ENCODE data around the gene SLCO4A1.

Gene SLCO4A1

DNA sequence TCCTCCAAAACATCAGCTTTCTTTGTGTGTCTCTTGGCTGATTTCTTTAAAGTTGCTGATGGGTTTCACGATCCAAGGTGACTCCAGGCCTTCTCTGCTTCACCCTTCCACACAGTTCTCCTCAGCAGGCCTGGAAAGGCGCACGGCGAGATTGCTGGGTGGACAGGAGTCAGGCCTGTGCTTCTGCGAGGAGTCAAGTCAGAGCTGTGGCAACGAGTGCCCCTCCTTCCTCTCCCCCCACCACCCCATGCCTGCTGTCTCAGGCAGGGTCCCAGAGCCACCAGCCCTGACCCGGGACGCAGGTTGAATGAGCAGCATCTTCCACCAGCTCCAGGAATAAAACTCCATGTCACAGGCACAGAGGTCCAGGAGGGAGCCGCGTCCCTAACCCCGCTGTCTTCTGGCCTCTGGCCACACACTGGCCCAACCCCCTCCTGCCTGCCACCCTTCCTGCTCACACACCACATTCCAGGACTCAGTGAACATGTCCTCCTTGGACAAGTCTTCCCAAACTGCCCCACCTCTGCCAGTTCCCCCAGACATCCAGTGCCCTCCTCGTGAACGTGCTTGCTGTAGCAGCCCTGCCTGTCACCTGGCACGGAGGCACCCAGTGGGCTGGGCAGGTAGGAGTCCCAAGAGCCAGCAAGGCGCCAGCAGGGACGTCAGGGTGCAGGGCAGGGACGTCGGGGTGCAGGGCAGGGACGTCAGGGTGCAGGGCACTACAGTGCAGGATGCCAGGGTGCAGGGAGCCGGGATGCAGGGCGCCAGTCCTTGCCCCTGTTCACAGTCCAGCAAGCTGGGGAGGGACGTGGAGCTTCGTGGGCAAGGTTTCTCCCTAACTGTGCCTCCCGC lies 59.1 kb downstream of the SLCO4A1 start:
- DNase-seq (ENCODE audit: low spot score) = no peak

GRCh38 chr20:62702013-62702300 lies 59.7 kb downstream of the SLCO4A1 start:
- no peak for DNase-seq (ENCODE audit: low spot score)

GRCh38 chr20:62702895-62703852 lies 60.9 kb downstream of the SLCO4A1 start:
- DNase-seq (ENCODE audit: low spot score) = no peak

DNA sequence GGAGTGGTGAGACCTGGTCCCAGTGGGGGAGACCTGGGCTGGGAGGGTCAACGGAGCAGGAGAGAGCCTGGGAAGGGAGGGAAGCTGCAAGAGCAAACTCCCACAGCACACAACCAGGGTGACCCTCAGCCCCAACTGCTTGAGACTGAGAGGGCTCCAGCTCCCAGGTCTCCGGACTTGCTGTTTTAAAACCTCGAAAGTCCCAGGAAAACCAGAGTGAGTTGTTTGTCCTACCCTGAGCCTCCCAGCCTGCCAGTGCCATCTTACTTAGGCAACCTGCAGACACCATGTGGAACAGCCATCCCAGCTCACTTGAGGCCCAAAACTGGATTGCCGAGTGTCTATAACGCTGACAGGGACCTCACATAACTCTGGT lies 61.5 kb downstream of the SLCO4A1 start:
- no peak for DNase-seq (ENCODE audit: low spot score)

DNA sequence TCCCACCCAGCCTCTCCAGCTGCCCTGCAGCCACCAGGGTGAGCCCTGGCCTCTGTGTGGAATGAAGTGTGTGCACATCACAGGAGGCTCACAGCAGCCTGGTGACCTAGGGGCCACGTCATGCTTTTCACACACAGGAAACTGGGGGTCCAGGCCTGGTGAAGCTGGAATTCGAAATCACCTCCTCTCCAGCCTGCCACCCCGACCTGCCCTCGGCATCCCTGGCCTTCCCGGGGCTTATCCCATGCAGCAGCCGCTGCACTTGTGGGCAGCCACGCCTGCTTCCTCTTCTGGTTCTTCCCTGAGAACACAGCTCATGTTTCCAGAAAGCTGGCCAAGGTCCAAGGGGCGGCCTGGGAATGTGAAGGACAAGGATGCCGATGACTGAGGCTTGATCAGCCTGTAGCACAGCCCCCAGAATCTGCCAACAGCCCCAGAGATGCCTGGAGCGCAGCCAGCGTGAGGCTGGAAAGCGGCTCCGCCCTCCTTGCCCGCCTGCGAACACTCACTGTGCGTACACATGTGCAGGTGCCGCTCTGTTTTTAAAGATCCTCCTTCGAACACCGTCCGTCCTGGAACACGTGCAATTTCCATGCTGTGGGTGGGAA lies 62.1 kb downstream of the SLCO4A1 start:
- no peak for DNase-seq (ENCODE audit: low spot score)

GRCh38 chr20:62705627-62706026 lies 63.3 kb downstream of the SLCO4A1 start:
- DNase-seq (ENCODE audit: low spot score) = no peak

GRCh38 chr20:62706344-62706743 lies 64.0 kb downstream of the SLCO4A1 start:
- DNase-seq (ENCODE audit: low spot score) = no peak

GRCh38 chr20:62706857-62707256 lies 64.6 kb downstream of the SLCO4A1 start:
- no peak for DNase-seq (ENCODE audit: low spot score)

DNA sequence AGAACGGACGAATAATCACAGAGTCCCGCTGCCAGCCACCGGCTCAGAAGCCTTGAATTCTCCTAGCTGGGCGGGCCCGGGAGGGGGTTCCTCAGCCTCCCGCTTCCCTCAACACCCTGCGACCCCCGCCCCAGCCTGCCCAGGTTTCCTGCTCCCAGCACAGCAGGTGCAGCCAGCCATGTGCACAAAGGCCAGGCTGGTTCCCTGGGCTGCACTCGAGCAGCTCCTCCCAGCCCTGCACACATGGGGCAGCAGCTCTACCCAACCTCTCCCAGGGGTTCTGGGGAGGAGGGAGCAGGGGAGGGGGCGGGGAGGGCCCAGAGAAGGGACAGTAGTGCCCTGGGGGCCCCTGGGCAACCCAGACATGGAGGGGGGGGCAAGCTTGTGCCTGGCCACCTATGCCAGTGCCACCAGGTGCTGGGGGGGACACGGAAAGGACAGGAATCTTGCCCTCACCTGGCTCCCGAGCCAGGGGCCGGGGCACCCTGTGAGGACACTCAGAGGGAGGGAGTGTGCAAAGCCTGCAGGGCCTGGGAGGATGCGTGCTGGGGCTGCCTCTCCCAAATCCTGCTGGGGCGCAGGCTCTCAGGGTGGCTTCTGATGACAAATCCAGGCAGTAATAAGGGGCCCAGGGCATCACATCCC lies 65.1 kb downstream of the SLCO4A1 start:
- no peak for DNase-seq (ENCODE audit: low spot score)

DNA sequence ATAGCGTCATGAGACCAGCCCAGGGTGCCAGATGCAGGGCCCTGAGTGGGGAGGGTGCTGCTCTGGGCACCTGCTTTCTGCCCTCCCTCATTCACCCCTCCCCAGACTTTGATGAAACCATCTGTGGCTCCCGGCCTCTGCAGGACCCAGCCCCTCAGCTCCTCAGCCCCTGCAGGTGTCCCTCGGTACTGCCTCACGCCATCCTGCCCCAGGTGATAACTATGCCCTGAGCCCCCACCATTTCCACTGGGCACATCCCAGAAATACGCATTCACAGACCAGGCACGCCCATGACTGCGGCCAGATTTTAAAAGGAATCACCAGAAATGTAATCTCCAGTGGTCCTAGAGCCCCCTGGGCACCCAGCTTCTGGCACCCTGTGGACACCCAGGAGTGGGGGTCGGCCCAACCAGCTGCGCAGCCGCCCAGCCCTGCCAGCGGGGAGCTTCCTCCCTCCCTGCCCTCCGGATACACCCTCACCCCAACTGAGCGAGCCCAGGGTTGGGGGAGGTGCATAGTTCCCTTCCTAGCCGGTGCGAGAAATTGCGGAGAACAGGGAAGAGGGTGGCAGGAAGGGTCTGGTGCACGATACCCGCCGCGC lies 65.7 kb downstream of the SLCO4A1 start:
- no peak for DNase-seq (ENCODE audit: low spot score)

DNA sequence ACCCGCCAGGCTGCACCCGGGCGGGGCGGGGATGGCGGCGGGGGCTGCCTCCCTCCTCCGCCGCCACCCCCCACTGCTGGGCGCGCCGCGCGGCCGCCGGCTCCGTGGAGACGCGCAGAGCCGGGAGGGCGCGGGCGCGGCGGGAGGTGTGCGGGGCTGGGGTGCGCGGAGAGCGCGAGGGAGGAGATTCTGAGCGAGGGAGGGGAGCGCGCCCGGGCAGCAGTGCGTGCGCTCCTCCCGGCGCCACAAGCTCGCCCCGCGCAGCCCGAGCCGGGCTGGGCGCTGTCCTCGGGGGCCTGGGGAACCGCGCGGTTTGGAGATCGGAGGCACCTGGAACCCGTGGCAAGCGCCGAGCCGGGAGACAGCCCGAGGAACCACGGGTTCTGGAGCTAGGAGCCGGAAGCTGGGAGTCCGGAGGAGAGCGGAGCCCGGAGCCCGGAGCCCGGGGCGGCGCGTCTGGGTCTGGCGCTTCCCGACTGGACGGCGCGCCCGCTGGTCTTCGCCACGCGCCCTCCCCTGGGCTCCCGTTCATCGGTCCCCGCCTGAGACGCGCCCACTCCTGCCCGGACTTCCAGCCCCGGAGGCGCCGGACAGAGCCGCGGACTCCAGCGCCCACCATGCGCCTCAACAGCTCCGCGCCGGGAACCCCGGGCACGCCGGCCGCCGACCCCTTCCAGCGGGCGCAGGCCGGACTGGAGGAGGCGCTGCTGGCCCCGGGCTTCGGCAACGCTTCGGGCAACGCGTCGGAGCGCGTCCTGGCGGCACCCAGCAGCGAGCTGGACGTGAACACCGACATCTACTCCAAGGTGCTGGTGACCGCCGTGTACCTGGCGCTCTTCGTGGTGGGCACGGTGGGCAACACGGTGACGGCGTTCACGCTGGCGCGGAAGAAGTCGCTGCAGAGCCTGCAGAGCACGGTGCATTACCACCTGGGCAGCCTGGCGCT lies 66.6 kb downstream of the SLCO4A1 start, which contains the start of gene NTSR1:
Gene NTSR1, plus strand, starts transcription at position 246 of the 946 bp plus-strand sequence. Its CDS starts 372 bp downstream, at position 618.
- no peak for DNase-seq (ENCODE audit: low spot score)

DNA sequence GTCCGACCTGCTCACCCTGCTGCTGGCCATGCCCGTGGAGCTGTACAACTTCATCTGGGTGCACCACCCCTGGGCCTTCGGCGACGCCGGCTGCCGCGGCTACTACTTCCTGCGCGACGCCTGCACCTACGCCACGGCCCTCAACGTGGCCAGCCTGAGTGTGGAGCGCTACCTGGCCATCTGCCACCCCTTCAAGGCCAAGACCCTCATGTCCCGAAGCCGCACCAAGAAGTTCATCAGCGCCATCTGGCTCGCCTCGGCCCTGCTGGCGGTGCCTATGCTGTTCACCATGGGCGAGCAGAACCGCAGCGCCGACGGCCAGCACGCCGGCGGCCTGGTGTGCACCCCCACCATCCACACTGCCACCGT lies 67.2 kb downstream of the SLCO4A1 start:
- DNase-seq (ENCODE audit: low spot score) = no peak

- no peak for DNase-seq (ENCODE audit: low spot score)
Observed at GRCh38 chr20:62710221-62710885, 68.0 kb downstream of the SLCO4A1 start.

DNA sequence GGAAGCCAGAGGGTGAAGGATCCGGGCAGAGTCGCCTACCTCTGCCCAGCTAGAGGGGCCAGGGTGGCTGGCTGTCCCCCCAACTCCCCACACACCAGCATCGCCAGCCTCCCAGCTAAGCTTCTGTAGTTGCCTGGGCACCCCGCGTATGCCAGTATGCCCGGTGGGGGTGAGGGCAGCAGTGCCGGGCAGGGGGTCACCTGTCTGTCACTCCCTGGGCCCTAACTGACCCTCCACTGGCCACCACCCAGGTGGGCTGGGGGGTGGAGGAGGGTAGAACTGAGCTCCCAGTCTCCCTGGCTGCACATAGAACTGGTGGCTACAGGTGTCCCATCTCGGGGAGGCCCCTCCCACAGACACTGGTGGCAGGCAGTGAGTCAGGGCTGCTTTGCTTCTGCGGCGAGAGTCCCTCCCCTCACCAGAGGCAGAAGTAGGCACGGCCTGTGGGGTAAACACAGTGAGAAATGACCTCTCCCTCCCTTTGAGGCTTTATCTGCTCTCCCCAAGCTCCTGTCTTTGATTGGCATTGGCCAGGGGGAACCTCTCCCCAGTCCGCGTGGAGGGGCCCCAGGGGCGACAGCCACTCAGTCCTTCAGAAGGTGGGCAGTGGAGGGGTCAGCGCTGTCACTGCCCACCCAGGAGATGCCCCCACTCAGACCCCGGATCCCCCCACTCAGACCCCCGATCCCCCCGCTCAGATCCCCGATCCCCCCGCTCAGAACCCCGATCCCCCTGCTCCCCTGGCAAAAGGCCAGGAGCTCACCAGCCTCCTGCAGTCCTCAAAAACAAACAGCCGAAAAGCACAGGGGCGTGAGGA lies 68.8 kb downstream of the SLCO4A1 start:
- no peak for DNase-seq (ENCODE audit: low spot score)

DNA sequence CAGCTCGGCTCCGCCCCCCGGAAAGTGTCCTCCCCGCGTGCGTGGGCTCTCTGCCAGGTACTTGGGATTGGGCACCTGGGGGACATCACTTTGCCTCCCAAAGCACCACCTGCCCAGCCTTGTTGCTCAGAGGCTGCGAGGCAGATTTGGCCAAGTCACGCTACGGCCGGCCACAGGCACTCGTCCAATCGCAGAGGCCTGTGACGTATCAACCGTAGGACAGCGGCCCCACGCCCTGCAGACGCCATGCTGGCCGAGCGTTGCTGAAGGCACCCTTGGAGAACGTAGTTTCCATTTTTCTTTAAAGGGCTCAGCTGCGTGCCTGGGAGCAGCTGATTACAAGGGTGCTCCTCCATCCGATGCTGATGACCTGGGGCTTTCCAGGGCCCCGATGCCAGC lies 69.4 kb downstream of the SLCO4A1 start:
- DNase-seq (ENCODE audit: low spot score) = peak; percentile 11

- no peak for DNase-seq (ENCODE audit: low spot score)
Observed at GRCh38 chr20:62712606-62713005, 70.3 kb downstream of the SLCO4A1 start.

DNA sequence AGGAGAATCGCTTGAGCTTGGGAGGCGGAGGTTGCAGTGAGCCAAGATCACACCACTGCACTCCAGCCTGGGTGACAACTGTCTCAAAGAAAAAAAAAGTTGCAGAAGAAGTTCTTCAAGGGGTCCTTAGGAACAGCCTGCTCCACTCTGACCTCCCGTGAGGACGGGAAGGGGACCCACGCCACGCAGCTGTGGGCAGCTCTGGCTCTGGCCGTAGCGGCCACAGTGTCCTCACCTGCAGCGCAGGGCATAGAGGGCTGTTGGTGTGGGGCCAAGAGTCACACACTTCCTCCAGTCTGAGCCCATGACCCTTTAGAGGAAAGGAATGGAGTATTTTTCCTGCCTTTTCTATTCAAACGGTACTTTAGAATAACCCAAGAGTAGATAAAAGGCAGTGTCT lies 71.7 kb downstream of the SLCO4A1 start:
- no peak for DNase-seq (ENCODE audit: low spot score)

- no peak for DNase-seq (ENCODE audit: low spot score)
Observed at GRCh38 chr20:62714799-62715198, 72.5 kb downstream of the SLCO4A1 start.

GRCh38 chr20:62715201-62715600 lies 72.9 kb downstream of the SLCO4A1 start:
- no peak for DNase-seq (ENCODE audit: low spot score)

Data from cerebellar cortex (tissue), 1 donor.